Stimulated activated CD4-positive, alpha-beta T cell treated with anti-CD3 and anti-CD28 coated beads, Interleukin-4, amount 100 ng/mL, for 24 hours (primary cell): Measurements from ENCODE around the gene KLRC4.
A peak's percentile ranks its signal among the peaks of the same experiment; 100 is the strongest.

Experiments
- DNase-seq: peaks from one replicate; pipeline ENCODE4 v3.0.0-alpha.2; 2020

KLRC4 gene

DNA sequence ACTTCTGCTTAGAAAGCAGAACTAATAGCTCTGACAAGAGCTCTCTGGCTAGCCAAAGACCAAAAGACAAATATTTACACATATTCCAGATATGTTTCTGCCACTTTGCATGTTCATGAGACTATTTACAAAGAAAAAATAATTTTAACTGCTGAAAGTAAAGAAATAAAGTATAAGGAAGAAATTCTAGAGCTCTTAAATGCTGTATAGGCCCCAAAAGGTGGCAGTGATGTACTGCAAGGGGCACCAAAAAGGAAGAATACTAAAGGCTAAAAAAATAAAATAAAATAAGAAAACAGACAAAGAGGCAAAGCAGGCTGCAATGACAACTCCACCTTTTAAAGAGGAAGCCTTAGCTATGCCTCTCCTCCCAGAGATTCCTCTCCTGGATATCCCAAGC is 42.7 kb downstream of the KLRC4 start:
- DNase-seq = no peak

DNA sequence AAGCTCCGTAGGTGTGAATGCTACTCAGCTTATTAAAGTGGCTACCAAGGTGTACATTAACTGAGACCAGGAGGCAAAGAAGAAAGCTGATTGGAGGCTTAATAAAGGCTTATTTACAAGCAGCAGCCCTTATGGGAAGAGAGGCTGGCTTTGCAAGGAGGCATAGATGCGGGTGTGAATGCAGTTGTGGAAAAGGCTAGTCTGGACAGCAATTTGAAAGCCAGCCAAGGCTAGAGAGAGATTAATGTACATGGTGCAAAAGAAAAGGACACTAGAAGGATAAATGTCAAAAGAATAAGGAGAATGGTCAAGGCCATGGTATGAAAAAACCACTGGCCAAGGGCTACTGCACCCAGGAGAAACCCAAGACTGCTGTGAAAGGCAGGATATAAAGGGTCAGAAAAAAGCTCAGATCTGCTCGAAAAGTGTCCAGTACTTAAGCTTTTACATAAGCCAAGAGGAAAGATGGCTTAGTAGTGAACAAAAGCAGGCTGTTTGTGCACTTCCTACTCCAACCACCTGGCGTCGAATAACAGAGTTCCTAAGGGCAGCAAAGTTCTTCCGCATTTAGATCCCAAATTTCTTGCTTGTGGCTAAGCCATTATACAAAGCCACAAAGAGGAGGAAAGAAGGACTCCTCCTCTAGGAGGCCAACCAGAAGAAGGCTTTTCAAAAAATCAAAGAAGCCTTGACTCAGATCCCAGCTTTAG is 43.7 kb downstream of the KLRC4 start:
- no peak for DNase-seq

DNA sequence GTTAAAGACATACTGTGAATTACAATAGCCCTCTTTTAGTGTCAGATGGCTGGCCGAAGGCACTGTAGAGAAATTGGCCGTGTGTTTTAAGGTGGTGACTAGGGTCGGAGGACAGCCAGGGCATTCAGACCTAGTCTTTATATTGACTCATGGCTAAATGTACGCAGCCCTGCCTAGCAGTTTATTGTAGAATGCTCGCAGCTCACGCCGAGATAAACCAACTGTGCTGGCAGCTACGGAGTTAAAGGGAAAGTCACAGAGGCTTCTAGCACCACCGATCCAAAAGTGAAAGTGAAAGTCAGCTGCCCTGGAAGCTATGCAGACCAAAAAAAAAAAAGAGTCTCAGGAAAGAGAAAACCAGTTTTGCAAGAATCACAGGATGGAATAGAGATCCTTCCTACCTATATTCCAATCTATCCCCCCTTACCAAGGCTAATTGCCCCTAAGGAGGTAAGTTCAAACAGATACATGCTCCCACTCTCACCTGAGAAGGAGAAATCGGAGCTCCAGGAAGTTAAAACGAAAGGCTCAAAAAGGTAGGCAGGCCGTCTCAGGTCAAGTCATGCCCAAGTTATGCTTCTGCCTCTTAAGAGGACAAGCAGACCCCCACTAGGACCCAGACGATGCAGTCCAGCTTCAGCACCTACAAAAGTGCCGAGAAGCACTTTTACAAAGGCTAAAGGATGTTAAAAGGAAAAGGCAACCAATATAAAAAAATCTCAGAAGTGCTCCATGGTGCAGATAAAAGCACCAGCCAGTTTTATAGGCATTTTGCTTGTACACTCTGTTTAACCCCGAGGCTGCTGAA is 44.5 kb downstream of the KLRC4 start:
- DNase-seq = peak; percentile 61

DNA sequence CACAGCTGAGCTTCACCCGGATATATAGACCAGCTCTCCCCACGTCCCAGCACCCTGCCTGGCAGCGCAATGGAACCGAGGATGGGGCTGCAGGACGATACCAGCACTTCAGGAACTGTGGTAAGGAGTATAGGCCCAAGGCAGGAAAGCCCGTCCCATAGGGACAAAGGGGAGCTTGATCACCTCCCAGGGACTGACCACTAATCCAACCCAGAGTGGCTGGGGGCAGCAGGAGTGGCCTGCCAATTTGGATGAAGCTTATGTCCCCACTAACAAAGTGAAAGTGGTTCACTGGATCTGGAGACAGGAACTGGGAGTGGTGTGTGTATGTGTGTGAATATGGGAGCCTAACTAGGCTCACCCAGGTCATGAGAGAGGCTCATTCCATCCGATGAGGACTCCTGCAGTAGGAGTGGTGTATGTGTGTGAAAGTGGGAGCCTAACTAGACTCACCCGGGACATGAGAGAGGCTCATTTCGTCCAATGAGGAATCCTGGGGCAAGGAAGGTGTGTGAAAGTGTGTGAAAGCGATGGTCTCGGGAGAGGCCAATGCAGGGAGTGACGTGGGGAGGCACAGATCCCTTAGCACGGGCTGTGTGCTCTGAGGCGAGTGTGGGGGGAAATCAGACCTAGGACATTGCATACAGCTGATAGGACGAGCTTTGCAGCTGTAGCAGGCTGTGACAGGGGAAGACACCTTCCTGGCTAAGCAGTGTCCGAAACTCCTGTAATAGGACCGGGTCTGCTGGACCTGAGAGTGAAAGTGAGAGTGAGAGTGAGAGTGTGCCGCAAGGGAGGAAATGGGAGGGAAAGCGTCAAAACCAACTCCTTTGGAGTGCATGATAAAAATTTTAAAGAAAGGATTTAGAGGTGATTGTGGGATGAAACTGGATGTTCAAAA is 45.4 kb downstream of the KLRC4 start:
- peak; percentile 16 for DNase-seq

DNA sequence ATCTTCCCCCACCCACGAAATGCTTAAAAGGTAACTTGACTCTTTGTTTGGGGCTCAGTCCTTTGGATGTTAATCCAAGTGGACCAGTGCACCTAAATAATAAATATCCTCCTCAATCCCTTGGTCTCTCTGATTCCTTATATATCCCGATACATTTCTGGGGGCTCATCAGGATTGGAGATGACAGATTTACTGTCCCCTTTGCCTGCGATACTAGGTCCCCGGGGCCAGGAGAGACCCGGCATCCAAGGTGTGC is 46.0 kb downstream of the KLRC4 start:
- DNase-seq = no peak

DNA sequence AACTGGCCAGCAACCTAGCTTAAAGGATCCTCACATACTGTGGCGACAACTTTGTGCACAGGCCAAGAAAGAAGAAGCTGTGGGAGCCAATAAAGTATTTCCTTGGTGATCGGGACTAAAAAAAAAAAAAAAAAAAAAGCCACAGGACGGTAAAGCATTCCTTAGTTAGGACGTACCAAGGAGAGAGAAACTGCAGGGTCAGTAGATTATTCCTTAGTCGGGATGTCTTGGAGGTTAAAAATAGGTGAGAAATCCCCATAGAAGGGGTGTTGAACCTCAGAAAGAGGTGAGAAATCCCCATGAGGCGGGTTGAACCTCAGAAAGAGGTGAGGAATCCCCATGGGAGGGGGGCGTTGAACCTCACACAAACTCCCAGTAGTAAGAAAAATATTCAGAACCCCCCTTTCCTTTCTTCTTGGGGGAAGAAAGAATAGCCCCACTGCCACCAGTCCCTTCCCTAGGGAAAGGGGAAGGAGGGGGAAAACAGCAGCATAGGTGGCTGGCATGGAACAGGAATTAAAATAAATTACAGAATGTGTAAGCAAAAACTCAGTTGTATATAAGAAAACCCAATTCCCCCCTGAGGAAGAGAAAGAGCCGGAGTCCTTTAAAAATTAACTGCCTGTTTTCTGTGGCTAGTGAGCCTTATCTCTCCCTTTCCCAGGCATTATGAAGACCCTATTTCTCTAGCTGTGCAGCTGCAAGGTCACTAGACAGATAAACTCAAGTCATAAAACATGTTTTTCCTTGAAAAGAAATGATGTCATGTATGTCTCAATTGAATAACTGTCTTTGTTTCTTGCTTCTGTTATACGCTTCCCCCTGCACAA is 46.5 kb downstream of the KLRC4 start:
- DNase-seq = no peak

DNA sequence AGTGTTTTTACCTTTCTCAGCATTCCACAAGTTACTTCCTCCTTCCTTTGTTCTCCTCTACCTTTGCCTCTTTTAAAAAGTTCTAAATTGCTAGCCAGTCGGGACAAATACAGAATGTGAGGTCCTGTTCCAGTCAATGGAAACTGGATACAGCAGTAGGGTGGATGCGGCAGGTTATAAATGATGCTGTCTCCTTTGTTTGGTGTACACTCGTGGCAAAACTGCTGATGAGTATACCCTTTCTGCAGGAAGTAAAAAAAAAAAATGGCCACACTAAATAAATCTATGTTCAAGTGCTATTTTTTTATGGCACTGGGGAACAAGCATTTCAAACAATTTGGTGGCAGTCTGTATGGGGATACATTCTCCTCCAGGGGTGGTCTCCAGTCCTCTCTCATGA is 47.2 kb downstream of the KLRC4 start:
- DNase-seq = no peak

DNA sequence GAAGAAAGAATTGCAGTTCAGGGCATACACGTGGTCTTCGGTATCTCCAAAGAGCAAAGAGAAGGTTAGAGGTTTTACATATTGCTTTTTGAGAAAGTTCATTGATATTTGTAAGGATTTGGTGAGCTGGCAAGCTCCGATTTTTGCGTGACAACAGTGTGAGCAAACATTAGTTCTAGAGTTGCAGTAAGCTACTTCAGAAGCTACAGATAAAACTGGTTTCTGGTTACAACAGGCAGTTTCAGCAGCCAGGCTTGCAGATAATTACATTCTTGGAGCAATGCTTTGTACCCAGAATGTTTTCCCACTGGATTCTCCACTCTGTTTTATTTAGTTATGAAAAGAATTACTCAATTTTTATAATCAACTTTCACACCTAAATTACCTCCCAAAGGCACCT is 47.9 kb downstream of the KLRC4 start:
- no peak for DNase-seq

DNA sequence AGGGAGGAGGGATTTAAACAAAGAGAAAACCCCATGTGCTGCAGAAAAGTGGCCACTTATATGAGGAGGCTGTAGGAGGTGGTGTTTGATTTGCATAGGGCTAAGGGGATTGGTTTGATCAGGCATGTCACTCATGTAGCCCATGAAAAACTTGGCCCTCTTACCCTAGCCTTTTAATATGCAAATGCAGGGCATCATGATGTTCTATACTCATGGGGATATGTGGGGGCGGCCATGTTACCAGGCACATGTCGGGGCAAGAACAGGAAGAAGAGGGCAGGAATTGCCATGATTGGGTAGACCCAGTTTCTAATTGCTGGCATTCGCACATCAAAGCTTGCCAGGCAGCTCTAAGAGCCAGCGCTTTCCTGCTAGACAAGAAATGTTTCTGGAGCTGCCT is 48.5 kb downstream of the KLRC4 start:
- no peak for DNase-seq

DNA sequence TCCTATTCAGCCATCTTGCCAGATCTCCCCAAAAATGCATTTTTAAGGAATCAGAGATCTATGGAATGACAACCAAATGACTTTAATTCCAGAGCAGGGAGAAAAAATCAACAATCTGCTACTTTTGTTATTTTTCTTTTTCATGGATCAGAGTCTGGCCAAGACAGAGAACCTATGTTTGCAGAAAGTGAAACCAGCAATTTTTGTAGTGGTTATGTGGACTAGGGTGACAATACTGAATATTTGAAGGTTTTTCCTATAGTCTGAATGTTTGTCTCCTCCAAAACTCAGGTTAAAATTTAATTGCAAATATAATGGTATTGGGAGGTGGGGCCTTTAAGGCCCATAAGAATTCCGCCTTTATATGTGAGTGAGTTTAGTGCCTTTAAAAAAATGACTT is 50.6 kb downstream of the KLRC4 start:
- no peak for DNase-seq

DNA sequence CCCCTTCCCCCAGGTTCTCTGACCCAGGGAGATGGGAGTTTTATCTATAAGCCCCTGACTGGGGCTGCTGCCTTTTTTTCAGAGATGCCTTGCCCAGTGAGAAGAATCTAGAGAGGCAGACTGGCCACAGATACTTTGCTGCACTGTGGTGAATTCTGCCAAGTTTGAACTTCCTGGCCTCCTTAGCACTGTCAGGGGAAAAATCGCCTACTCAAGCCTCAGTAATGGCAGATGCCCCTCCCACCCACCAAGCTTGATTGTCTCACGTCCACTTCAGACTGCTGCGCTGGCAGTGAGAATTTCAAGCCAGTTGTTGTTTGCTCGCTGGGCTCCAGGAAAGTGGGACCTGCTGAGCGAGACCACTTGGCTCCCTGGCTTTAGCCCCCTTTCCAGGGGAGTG is 51.4 kb downstream of the KLRC4 start:
- DNase-seq = no peak
